Kidney tubule cell (primary cell): ENCODE results near the gene OPHN1.

Experiments
- DNase-seq: peaks from one replicate; pipeline ENCODE4 v3.0.0-alpha.2; 2018; ENCODE audit warnings: low spot score

Gene OPHN1

DNA sequence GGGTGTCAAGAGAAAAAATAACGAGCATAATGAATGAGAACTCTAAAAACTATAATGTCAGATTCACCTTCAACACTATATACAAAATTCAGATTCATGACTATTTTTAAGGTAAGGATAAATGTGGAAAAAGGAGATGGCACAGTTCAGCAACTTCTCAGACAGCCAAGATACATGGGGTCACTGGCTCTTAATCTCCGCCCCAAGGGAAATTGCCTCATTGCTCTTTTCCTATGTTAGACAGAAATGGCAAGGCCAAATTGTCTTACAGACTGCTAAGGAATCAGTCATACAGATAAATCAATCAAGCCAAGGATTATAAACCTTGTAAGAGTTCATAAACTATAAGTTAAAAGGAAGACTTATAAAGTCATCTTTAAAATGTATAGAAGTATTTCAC is 183.4 kb downstream of the OPHN1 start:
- DNase-seq = no peak

DNA sequence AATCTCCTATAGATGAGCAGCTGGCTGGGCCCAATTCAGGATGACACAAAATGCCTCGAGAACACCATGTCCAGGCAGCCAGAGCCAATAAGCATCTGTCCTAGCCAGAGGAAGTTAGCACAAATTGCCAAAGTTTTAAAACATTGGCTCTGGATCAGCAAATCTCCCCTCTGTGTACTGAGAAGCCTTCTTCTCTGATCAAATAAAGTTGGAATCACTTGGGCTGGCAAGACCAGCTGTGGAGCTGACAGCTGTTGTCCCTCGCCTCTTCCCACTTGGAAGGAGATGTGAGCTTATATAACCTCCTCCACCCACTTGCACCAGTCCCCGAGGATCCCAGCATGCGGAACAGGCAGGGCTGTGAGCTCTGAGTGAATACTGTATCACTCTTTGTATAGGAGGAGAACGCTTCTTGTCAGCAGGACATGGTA is 183.9 kb downstream of the OPHN1 start:
- DNase-seq = no peak

DNA sequence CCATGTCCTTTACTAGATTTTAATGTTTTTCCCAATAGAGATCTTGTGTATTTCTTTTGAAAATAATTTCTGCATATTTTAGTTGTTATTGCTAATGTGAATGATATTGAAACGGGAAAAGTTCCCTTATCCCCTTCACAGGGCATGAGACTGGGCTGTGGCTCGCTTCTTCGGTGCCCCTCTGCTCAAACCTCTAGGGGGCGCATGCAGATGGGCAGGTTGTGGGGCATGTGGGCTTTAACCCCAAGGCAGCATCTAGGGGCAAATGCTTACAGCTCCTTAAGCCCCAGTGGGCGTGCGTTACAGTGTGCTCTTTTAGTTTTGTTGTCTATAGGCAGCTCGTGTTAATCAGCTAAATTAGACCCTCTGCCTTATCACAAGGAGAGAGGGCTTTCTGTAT is 194.7 kb downstream of the OPHN1 start:
- no peak for DNase-seq

DNA sequence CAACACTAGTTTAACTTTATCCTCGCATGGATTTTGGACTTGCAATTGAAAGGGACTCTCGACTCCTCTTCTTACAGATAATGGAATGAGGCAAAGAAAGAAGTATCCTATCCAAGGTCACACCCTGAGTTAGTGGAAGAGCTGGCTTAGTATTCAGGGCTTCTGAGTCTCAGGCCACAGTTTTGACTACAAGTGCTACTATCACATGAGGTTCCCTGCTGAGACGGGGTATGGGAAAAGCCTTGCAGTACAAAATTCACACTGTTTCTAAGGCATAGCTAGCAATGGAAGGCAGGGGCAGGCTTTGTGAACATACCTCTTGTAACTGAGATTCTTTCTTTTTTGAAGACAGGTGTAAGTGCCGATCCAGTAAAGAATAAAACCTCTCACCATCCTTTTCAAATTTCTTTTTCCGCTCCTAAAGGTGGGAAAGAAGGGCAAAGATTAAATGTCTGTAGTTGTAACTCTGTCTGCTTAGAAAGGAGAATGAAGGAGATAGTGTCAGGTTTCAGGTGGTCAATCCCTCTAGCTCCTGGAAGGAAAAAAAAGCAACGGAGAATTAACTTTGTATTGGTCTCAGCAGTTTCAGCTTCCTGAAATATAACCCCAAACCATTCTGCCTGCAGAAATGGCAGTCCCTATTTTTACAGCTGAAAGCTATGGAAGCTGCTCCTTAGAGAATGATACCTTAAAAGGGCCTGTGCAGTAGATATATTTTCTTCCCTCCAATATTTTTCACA is 199.0 kb downstream of the OPHN1 start:
- no peak for DNase-seq

DNA sequence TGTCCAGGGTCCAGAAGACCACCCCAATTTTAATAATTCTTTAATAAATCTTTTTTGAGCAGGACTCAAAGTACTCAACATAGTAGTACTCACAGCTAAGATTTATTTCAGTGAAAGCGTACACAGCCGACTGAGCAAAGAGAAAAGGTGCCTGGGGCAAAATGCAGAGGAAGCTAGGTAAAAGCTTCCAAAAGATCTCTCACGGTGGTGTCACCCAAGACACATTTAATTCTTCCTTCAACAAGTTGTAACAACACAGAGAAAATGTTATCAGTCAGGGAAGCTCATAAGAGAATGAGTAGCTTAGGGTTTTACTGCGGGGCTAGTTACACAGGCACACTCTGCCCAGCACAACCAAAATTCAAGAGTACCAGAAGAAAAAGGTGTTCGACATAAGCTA is 201.1 kb downstream of the OPHN1 start:
- no peak for DNase-seq

DNA sequence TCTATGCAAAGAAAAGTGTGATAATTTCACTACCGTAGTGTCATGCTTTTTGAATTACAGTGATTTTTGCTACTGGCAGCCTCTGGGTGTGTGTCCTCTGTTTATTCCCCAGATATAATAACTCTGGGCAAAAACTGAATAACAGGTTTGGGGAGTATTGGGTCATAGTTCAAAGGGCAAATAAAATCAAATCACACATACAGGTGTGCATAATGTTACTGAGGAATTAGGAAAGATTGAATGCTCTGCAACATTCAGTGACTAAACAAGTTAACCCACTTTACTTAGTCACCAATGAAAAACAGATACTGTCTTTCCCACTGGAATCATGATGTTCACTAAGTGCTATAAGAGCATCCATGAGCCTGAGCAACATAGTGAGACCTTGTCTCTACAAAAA is 224.3 kb downstream of the OPHN1 start:
- no peak for DNase-seq

DNA sequence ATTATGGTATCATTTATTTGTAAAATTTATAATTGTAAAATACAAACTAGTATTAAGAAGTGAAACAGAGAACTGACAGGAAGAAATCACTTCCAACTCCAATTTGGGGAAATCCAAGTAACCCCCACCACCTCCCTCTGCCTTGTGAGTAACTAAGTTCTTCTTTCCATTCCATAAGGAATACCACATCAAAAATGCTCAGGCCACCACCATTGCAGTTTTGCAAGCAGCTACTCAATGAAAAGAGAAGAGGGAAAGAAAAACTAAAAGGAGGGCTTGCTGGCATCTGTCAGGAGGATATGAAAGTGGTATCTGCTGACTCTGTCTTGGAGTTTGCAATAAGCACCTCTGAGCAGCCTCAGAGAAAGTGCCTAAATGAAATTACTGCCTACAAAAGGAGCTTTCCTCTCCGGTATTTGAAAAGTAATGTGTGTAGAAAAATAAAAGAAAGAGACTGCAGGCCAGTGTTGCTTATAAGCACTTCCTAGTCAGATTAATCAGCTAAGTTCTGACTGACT is 228.7 kb downstream of the OPHN1 start:
- no peak for DNase-seq

DNA sequence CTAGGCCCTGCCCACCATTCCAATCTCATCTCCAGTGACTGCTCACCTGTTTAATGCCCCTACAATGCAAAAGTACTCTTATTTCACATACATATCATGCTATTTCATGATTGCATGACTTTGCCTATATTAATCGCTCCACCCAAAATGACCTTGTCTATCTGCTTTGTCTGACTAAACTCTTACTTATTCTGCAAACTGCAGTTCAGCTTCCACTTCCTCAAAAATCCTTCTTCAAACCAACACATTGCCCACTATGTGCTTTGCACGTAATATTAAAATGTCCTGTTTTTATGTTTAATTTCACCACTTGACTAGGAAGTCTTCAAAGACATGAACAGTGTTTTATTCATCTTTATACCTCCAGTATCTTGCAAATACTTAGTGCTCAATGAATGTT is 229.6 kb downstream of the OPHN1 start:
- no peak for DNase-seq

DNA sequence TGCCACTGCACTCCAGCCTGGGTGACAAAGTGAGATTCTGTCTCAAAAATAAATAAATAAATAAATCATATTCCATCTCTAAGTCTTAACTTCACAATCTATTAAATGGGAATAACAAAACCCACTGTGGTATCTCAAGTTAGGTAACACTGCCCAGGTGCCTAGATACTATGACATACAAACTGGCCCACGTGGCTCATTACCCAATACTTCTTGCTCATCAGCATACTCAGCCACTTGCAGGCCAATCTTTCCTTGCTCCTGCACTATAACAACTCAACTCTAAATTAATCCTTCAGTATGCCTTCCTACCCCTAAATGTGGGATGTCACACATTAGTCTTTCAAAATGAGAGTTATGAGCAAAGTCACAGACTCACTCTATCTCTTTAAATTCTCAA is 230.1 kb downstream of the OPHN1 start:
- DNase-seq = no peak

DNA sequence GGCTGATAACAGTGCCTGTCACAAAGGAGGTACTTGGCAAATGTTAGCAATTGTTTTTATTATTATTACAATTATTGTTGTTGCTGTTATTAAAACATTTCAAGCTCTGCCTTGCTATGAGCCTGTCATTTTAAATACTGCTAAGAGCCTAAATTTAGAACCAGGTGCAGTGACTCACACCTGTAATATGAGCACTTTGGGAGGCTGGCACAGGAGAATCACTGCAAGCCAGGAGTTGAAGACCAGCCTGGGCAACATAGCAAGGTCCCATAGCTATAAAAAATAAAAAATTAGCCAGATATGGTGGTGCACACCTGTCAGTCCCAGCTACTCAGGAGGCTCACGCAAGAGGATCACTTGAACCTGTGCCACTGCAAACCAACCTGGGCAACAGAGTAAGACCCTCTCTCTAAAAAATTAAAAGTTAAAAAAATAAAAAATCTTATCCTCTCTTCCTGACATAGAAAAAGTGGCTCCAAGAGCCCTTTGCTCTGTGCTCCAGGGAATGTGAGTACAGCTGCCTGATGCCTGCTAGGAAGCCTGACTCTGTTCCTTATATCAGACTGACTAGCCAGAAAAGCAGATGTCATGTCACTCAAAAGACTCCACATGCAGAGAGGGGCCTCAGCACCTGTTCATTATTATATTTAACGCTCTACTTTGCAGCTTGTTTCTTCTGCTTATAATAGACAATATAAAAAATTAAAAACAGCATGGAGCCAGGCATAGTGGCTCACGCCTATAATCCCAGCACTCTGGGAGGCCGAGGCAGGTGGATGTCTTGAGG is 234.0 kb downstream of the OPHN1 start:
- DNase-seq = peak; percentile 10

DNA sequence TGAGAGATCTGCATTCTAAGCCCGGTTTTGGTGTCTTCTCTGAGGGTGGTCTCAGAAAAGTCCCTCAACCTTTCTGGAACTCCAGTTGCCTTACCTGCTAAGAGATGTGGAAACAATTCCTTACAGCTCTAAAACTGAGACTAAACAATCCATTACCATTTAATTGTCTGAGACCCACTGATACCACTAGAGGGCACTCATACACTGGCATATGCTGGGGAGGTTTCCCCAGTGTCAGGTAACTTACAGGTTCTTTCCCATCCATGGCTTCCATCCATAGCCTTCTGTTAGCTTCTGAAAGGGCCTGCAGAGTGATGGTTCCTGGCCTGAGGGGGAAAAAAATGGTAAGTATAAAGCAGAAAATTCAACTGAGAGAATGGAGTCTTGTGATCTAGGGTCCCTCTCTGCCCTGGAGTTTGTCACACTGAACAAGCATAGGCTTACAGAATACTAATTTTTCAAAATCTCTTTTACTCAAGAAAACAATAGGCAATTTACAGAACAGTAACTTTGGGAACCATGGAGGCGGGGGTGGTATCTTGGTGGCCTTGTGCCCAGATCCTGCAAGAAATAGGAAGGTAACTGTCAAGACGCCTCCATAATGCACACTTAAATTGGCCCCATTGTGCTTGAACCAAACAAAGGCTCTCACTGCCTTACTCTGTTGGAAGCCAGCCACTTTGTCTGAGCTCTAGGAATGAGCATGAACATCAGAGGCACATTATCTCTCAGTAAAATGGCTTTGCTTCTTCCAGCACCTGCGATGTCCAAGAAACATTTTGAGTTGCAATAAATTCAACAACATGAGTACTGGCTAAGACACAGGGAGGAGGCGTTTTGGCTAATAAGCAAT is 236.1 kb downstream of the OPHN1 start:
- DNase-seq = peak; percentile 70

DNA sequence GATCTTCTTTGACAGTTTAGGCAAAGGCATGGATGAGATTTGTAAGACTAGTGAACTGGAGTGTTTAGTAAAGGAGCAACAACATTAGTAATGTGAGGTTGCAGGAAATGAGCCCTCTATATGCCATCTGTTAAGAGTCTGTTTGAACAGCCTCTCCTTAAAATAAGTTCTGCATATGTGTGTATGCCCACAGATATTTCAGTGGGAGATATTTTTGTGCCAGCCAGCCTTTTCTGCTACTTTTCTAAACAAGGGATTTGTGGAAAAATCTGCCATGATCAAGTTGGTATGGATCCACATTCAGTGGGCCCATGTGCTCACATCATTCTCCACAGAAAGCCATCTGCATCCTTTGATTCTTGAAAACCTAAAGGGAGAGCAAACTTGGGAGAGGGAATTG is 237.7 kb downstream of the OPHN1 start:
- no peak for DNase-seq

DNA sequence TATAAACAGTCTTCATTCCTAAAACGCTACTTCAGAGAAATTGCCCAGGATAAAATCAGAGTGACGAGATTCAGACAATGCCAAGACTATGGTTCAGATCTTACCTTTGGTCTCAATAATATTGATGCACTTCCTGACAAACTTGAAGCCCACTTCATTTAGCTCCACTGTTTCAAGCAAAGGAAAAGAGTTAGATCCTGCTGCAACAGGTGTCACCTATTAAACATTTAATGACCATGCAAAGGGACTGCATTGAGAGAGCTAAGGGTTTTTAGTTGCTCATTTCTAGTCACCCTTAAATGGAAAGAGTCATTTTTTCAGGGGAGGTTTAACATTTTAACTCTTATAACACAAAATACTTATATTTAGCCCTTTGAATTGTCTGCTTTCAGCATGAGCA is 239.5 kb downstream of the OPHN1 start:
- no peak for DNase-seq

DNA sequence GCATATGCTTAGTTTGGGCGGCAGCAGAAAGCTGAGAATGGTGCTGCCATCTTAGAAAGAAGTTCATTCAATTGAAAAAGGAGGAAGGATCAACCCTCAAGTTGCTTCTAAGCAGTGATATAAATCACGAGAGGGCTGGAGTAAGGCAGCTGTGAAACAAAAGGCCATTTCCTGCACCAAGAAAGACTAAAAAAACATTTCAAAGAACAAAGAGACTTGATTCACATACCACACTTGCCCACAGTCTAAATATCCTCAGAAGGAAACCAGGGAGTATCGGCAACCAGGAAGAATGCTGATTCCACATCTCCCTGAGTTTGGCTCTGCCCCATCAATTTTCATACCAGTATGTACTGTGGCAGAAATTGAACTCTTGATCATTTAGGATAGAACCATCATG is 240.1 kb downstream of the OPHN1 start:
- DNase-seq = no peak

DNA sequence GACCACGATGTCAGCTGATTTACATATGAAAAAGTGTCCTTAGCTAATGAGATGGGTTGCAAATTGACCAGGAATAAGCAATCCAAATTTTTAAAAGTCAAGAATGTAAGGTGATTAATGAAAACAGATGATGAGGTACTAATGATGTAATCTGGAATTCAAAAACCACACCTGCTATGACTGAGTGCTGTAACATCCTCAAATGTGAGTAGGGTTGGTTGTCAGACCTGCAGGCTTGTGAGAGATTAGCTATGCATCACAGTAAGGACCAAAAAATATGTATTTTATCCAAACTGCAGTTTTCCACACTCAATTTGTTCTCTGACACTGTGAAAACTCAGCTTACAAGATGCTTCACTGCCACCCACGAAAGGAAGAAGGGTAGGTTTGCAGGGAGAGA is 242.5 kb downstream of the OPHN1 start:
- no peak for DNase-seq

DNA sequence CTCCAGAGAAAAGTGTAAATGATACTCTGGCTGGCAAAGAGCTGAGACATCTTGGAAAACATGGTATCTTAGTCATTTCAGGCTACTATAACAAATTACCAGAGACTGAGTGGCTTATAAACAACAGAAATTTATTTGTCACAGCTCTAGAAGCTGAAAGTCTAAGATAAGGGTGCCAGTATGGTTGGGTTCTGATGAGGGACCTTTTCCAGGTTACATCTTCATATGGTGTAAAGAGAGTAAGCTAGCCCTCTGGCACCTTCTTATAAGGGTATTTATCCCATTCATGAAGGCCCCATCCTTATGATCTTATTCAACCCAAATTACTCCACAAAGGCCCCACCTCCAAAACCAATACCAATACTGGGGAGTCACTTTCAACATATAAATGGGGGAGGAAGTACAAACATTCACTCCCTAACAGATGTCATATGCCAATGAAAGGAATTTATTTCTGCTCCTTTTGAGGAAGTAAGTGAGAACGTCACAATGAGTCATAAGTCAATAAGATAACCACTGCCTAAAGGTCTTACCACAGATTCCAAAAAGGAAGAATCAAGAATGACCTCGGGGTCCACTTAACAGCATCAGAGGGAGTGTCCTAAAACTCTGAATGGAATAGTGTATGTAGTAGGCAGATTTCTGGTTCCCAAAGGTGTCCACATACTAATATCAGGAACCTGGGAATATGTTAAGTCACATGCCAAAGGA is 246.6 kb downstream of the OPHN1 start:
- peak; percentile 62 for DNase-seq

DNA sequence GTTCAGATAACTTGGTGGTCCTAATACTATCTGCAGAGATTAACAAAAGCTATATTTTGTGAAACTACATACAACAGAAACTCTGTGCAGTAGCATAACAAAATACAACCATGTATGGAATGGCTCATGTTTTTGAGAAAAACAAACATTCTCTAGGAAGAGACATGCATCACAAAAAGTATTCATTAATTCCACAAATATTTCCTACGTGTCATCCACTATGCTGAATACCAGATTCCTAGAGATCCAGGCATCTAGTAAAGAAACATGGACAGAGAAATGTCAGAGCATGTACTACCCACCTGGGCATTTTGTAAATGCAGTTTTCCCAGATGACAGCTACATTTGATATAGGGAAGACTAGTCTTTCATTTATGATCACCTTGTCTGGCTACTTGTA is 248.1 kb downstream of the OPHN1 start:
- no peak for DNase-seq

DNA sequence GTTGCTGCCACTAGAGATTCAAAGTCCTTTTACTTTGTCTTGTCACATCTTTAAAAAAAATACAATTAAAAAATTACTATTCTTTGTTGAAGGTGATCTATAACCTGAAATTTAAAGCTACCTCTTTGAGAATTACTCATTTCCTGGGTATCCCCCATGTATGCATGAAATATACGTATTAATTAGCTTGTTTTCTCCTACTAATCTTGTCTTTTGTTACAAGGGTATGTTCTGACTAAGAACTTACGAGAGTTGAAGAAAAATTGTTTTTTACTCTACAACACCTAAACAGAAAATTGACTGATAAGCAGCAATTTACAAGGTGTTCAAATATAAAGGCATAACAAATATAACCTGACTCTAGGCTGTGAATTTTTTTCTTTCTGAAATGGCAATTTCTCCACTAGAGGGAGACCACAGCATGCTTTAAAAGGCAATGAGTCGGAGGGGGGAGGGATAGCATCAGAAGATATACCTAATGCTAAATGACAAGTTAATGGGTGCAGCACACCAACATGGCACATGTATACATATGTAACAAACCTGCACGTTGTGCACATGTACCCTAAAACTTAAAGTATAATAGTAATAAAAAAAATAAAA is 249.6 kb downstream of the OPHN1 start:
- peak; percentile 44 for DNase-seq

DNA sequence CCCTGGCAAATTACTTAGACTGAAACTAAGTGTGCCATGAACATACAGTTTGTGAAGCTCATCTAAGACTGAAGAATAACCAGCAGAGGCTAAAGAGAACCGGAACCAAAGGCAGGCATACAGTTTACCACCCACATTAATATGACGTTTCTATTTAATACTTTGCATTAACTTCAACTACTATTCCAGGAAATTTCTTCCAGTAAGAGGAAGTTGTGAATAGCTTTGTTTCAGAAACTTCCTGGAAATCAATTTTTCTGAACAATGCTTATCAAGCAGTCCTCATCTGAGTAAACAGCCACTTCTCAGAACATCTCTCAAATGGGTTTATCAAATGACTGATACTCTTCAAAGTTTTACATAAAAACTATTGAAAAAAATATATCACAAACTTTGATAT is 252.7 kb downstream of the OPHN1 start:
- DNase-seq = no peak

DNA sequence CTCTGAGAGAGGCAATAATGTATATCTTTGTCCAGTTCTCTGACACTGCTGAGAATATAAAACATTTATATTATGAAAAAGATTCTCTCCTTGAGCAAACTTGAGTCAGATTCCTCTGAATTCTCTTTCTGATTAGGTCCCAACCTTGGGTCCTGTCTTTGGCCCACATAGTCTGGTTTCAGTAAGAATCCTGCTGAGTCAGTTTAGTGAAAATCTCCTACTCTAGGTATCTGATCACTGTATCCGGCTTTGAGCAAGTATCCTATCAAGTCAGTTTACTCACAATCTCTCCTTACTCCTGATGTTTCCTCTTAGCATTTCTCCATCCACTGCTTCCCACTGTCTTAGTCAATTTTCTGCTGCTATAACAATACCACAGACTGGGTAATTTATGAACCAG is 253.9 kb downstream of the OPHN1 start:
- DNase-seq = no peak

DNA sequence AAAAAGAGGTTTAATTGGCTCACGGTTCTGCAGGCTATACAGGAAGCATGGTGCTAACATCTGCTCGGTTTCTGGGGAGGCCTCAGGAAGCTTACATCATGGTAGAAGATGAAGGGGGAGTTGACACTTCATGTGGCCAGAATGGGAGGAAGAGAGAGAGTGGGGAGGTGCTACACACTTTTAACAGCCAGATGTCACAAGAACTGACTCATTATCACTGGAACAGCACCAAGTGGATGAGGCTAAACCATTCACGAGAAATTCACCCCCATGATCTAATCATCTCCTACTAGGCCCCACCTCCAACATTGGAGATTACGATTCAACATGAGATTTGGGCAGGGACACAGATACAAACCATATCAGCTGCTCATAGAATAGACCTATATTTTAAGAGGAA is 255.8 kb downstream of the OPHN1 start:
- no peak for DNase-seq
